HepG2 (cell line): Measurements from ENCODE around the gene SIK3. TPM values are rescaled to one million over a fixed set of nuclear protein-coding genes. Genes with fewer than 3 reads are reported as not detected.

Experiments
- ATRX ChIP-seq: sonication (generic); formaldehyde crosslinking; IDR thresholded peaks from 2 replicates; pipeline ENCODE4 v1.4.0; 2020; ENCODE audit warnings: missing genetic modification reagents, borderline replicate concordance
- BCL6 ChIP-seq: IDR thresholded peaks from 2 replicates; pipeline ENCODE4 v1.6.1; 2016; ENCODE audit warnings: missing genetic modification reagents, missing compliant biosample characterization
- HNF4A ChIP-seq: sonication (generic); formaldehyde crosslinking; IDR thresholded peaks from 2 replicates; pipeline ENCODE4 v1.4.0; 2020; ENCODE audit warnings: missing genetic modification reagents
- NCOA1 ChIP-seq: sonication (generic); formaldehyde crosslinking; IDR thresholded peaks from 2 replicates; pipeline ENCODE4 v1.9.0; 2021; ENCODE audit warnings: missing genetic modification reagents
- RBM22 ChIP-seq: fragments of 200-400 bp; formaldehyde crosslinking; optimal IDR thresholded peaks from 2 replicates; pipeline ENCODE3; 2017; ENCODE audit warnings: mild to moderate bottlenecking, low read length, moderate library complexity
- RXRB ChIP-seq: IDR thresholded peaks from 2 replicates; pipeline ENCODE4 v1.6.1; 2016; ENCODE audit warnings: borderline replicate concordance, missing genetic modification reagents, missing compliant biosample characterization
- THAP7 ChIP-seq: sonication (generic); formaldehyde crosslinking; IDR thresholded peaks from 2 replicates; pipeline ENCODE4 v1.8.1; 2023; ENCODE audit warnings: mild to moderate bottlenecking, missing genetic modification reagents
- WIZ ChIP-seq: sonication (generic); formaldehyde crosslinking; IDR thresholded peaks from 2 replicates; pipeline ENCODE4 v1.5.1; 2020; ENCODE audit warnings: mild to moderate bottlenecking, missing genetic modification reagents
- XBP1 ChIP-seq: sonication (generic); formaldehyde crosslinking; IDR thresholded peaks from 2 replicates; pipeline ENCODE4 v1.5.0; 2020; ENCODE audit warnings: missing genetic modification reagents
- ZBTB46 ChIP-seq: sonication (generic); formaldehyde crosslinking; IDR thresholded peaks from 2 replicates; pipeline ENCODE4 v1.4.0; 2020; ENCODE audit warnings: mild to moderate bottlenecking, missing genetic modification reagents, borderline replicate concordance
- ZNF281 ChIP-seq: sonication (generic); formaldehyde crosslinking; IDR thresholded peaks from 2 replicates; pipeline ENCODE4 v1.4.0; 2020; ENCODE audit warnings: missing genetic modification reagents, borderline replicate concordance
- ZNF484 ChIP-seq: sonication (generic); formaldehyde crosslinking; IDR thresholded peaks from 2 replicates; pipeline ENCODE4 v1.5.1; 2020; ENCODE audit warnings: mild to moderate bottlenecking, low read depth, missing genetic modification reagents, borderline replicate concordance
- ZNF800 ChIP-seq: sonication (generic); formaldehyde crosslinking; IDR thresholded peaks from 2 replicates; pipeline ENCODE4 v1.4.0; 2020; ENCODE audit warnings: missing genetic modification reagents
- polyA plus RNA-seq, 8 experiments: library from polyadenylated mRNA; depleted of rRNA in 3 of 8; stranded (reverse) in 7 of 8; unstranded in 1 of 8; fragments of >200 nt; fragmentation: Illumina TruSeq in 4 of 8; extraction: Trizol in 4 of 8; gene quantifications; 2 replicates each; pipeline versions ENCODE4 v1.2.1 to v1.2.3, GENCODE V29; 2011 to 2016; ENCODE audit warnings: low read depth in 4 of 8, missing spikeins in 1 of 8, mixed read lengths in 1 of 8; ENCODE audit not compliant: insufficient read depth in 1 of 8
- total RNA-seq, 5 experiments: library from RNA; depleted of rRNA; stranded (reverse); fragments of >200 nt; fragmentation: Illumina TruSeq; extraction: Trizol; gene quantifications; 2 replicates each; pipeline ENCODE4 v1.2.3, GENCODE V29; 2016; ENCODE audit warnings: low read depth in 1 of 5
- TF ChIP-seq, protein P1 (sequence below): sonication (generic); formaldehyde crosslinking; IDR thresholded peaks from 2 replicates; pipeline ENCODE4 v1.4.0; 2020; ENCODE audit warnings: missing genetic modification reagents
- TF ChIP-seq, protein P2 (sequence below): sonication (generic); formaldehyde crosslinking; IDR thresholded peaks from 2 replicates; pipeline ENCODE4 v1.8.1; 2023; ENCODE audit warnings: mild to moderate bottlenecking, missing genetic modification reagents

Gene SIK3
- total and polyA plus RNA-seq, 2 of the 13 experiments (the other 11 are each of a cell fraction or from before 2014, with no cell fraction given), result 5.7 to 9.8 TPM

GRCh38 chr11:117092951-117093590, 5.2 kb downstream of the SIK3 start (continued):
- TF ChIP-seq, protein P1, sequence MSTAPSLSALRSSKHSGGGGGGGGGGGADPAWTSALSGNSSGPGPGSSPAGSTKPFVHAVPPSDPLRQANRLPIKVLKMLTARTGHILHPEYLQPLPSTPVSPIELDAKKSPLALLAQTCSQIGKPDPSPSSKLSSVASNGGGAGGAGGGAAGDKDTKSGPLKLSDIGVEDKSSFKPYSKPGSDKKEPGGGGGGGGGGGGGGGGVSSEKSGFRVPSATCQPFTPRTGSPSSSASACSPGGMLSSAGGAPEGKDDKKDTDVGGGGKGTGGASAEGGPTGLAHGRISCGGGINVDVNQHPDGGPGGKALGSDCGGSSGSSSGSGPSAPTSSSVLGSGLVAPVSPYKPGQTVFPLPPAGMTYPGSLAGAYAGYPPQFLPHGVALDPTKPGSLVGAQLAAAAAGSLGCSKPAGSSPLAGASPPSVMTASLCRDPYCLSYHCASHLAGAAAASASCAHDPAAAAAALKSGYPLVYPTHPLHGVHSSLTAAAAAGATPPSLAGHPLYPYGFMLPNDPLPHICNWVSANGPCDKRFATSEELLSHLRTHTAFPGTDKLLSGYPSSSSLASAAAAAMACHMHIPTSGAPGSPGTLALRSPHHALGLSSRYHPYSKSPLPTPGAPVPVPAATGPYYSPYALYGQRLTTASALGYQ, result 0 out of 2 replicates have a peak, but pooled peaks have one; percentile 33
- TF ChIP-seq RXRB (CRISPR knock-in tag) (peak; percentile 76), WIZ (CRISPR knock-in tag) (no peak), ZNF800 (CRISPR knock-in tag) (no peak), THAP7 (CRISPR knock-in tag) (no peak), ATRX (CRISPR knock-in tag) (no peak), ZNF281 (no peak), NCOA1 (CRISPR knock-in tag) (no peak), HNF4A (peak; percentile 65), RBM22 (no peak), XBP1 (CRISPR knock-in tag) (no peak), ZNF484 (CRISPR knock-in tag) (no peak), ZBTB46 (CRISPR knock-in tag) (no peak), BCL6 (CRISPR knock-in tag) (peak; percentile 86)
- TF ChIP-seq, protein P2, sequence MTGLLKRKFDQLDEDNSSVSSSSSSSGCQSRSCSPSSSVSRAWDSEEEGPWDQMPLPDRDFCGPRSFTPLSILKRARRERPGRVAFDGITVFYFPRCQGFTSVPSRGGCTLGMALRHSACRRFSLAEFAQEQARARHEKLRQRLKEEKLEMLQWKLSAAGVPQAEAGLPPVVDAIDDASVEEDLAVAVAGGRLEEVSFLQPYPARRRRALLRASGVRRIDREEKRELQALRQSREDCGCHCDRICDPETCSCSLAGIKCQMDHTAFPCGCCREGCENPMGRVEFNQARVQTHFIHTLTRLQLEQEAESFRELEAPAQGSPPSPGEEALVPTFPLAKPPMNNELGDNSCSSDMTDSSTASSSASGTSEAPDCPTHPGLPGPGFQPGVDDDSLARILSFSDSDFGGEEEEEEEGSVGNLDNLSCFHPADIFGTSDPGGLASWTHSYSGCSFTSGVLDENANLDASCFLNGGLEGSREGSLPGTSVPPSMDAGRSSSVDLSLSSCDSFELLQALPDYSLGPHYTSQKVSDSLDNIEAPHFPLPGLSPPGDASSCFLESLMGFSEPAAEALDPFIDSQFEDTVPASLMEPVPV, result no peak
